ENCODE measurements around the gene LPP. TPM values are rescaled to one million over a fixed set of nuclear protein-coding genes. Genes with fewer than 3 reads are reported as not detected.
"Not testable (repeated sequence)": the region's sequence is repeated elsewhere in the genome, so short reads cannot be mapped to it uniquely, and the experiment has no call there.

LPP gene
- total RNA-seq, 1 experiment from 2014 or later: 264 TPM

DNA sequence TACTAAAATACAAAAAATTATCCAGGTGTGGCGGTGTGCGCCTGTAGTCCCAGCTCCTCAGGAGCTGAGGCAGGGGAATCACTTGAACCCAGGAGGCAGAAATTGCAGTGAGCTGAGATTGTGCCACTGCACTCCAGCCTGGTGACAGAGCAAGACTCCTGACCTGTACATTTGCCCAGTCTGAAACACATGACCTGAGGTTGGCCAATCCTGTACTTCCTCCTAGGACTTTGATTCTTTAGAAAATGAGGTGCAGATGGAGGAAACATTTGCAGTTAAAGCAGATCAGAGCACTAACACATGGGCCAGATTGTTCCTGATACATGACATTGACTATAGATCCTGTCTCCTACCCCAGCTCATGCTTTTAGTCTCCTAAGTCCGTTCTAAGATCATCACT, 28.9 kb upstream of the LPP start:
- no peaks in the 10 kb centered on the region for H3K9me3 Mint-ChIP-seq (ENCODE audit: low read depth, unreplicated experiment)
- H3K27ac Mint-ChIP-seq (ENCODE audit: unreplicated experiment): no peak overlapping the region
- BruUV-seq (replicated peaks): no TSS peak
- CTCF ChIA-PET: no interaction called here
- no peaks in the 10 kb centered on the region for H3K36me3 Mint-ChIP-seq (ENCODE audit: insufficient read depth, unreplicated experiment)
- peaks cover 54% of the 10 kb centered on the region for H3K4me1 Mint-ChIP-seq (ENCODE audit: low read depth, unreplicated experiment)
- DNase-seq: no peak
- TF ChIP-seq, protein P1, sequence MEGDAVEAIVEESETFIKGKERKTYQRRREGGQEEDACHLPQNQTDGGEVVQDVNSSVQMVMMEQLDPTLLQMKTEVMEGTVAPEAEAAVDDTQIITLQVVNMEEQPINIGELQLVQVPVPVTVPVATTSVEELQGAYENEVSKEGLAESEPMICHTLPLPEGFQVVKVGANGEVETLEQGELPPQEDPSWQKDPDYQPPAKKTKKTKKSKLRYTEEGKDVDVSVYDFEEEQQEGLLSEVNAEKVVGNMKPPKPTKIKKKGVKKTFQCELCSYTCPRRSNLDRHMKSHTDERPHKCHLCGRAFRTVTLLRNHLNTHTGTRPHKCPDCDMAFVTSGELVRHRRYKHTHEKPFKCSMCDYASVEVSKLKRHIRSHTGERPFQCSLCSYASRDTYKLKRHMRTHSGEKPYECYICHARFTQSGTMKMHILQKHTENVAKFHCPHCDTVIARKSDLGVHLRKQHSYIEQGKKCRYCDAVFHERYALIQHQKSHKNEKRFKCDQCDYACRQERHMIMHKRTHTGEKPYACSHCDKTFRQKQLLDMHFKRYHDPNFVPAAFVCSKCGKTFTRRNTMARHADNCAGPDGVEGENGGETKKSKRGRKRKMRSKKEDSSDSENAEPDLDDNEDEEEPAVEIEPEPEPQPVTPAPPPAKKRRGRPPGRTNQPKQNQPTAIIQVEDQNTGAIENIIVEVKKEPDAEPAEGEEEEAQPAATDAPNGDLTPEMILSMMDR (IDR thresholded peaks at IDR 0.05; ENCODE audit: unreplicated experiment): no peak
- intact Hi-C loops (cut with micrococcal nuclease; ENCODE audit: unreplicated experiment): loop anchor here (10.0 kb wide), 1 partner anchor 380 kb away; the partner anchor contains the start of gene BCL6
- H3K4me3 Mint-ChIP-seq (ENCODE audit: low read depth, unreplicated experiment): no peak overlapping the region
- no peaks in the 10 kb centered on the region for H3K27me3 Mint-ChIP-seq (ENCODE audit: unreplicated experiment)

DNA sequence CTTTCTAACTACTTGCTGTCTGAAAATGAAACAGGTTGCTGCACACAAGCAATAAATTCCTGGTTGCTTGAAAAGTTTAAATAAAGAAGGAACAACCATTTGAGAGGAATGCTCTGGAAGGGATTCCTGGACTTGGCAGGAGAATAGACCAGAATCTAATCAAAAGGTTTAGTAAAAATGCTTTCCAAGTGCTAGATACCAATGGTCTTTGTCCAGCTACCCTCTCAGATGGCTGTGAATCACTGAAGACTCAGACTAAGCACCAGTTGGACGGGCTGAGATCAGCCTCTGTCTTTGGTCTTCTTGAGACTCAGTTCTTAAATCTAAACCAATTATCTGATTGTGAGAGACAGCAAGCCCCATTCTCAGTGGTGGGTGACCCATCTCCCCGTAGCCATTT, 27.7 kb upstream of the LPP start:
- CTCF ChIA-PET: interaction anchor here (1.7 to 2.1 kb wide), 2 partner anchors 26 to 381 kb away, joined by 6 read pairs; partner anchors contain the start of gene BCL6
- intact Hi-C loops (cut with micrococcal nuclease; ENCODE audit: unreplicated experiment): loop anchor here (10.0 kb wide), 1 partner anchor 381 kb away; the partner anchor contains the start of gene BCL6
- BruUV-seq (replicated peaks): no TSS peak

DNA sequence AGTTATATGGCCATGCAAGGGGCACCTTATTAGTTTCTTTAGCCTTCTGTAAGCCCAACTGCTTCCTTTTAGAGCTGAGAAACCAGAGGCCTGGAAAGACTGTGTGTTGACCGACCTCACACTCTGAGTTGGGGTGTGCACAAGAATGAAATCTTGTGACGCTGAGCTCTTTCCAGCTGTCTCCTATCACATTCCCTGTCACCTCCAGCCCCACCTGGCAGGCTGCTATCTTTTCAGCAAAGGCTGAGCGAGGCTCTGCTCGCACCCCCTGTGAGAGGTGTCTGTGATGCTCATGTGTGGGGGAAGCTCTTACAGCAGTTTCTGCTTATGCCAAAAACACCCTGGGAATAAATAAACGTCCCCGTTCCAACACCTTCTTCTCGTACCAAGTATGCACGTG, 27.0 kb upstream of the LPP start:
- CTCF ChIA-PET: interaction anchor here (0.6 to 2.1 kb wide), 3 partner anchors 25 to 381 kb away, joined by 4 to 6 read pairs (median 6); partner anchors contain the start of gene BCL6
- no TSS peak for BruUV-seq (replicated peaks)
- no peak for DNase-seq
- Mint-ChIP-seq H3K27ac (ENCODE audit: unreplicated experiment) (no peak overlapping the region), H3K4me1 (ENCODE audit: low read depth, unreplicated experiment) (peaks cover 59% of the 10 kb centered on the region), H3K36me3 (ENCODE audit: insufficient read depth, unreplicated experiment) (no peaks in the 10 kb centered on the region), H3K4me3 (ENCODE audit: low read depth, unreplicated experiment) (no peak overlapping the region), H3K27me3 (ENCODE audit: unreplicated experiment) (no peaks in the 10 kb centered on the region), H3K9me3 (ENCODE audit: low read depth, unreplicated experiment) (no peaks in the 10 kb centered on the region)
- TF ChIP-seq, protein P1 (IDR thresholded peaks at IDR 0.05; ENCODE audit: unreplicated experiment): no peak
- intact Hi-C loops (cut with micrococcal nuclease; ENCODE audit: unreplicated experiment): loop anchor here (10.0 kb wide), 1 partner anchor 382 kb away; the partner anchor contains the start of gene BCL6

More for the DNA sequence above, 27.7 kb upstream of the LPP start:
- Mint-ChIP-seq H3K4me1 (ENCODE audit: low read depth, unreplicated experiment) (peaks cover 57% of the 10 kb centered on the region), H3K27ac (ENCODE audit: unreplicated experiment) (no peak overlapping the region), H3K27me3 (ENCODE audit: unreplicated experiment) (no peaks in the 10 kb centered on the region), H3K4me3 (ENCODE audit: low read depth, unreplicated experiment) (no peak overlapping the region), H3K36me3 (ENCODE audit: insufficient read depth, unreplicated experiment) (no peaks in the 10 kb centered on the region), H3K9me3 (ENCODE audit: low read depth, unreplicated experiment) (no peaks in the 10 kb centered on the region)
- TF ChIP-seq, protein P1 (IDR thresholded peaks at IDR 0.05; ENCODE audit: unreplicated experiment): no peak
- DNase-seq: no peak

DNA sequence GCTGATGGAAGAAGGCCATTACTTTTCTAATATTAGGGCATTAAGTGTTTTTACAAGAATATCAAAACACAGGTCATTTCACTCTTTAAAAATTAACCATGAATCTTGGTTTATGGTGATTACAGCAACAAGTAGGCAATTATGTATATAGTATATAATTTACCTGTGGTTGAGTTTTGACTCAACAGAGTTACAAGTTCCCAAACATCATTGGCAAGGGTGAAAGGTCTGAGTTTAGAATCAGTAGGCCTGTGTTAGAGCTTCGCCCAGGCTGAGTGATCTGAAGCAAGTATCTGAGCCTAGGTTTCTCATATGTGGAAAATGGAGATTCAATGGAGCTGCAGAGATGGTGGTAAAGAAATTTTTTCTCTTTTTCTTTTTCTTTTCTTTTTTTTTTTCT, 25.1 kb upstream of the LPP start:
- DNase-seq: no peak
- BruUV-seq (replicated peaks): no TSS peak
- no peak overlapping the region for H3K27ac Mint-ChIP-seq (ENCODE audit: unreplicated experiment)
- H3K36me3 Mint-ChIP-seq (ENCODE audit: insufficient read depth, unreplicated experiment): no peaks in the 10 kb centered on the region
- TF ChIP-seq, protein P1 (IDR thresholded peaks at IDR 0.05; ENCODE audit: unreplicated experiment): no peak
- CTCF ChIA-PET: interaction anchor here (0.7 to 1.3 kb wide), 2 partner anchors 23 to 35 kb away, joined by 3 read pairs; no protein-coding TSS in a partner anchor
- no peaks in the 10 kb centered on the region for H3K9me3 Mint-ChIP-seq (ENCODE audit: low read depth, unreplicated experiment)
- no peak overlapping the region for H3K4me3 Mint-ChIP-seq (ENCODE audit: low read depth, unreplicated experiment)
- intact Hi-C loops (cut with micrococcal nuclease; ENCODE audit: unreplicated experiment): loop anchor here (10.0 kb wide), 1 partner anchor 384 kb away; the partner anchor contains the start of gene BCL6
- peaks cover 39% of the 10 kb centered on the region for H3K4me1 Mint-ChIP-seq (ENCODE audit: low read depth, unreplicated experiment)
- H3K27me3 Mint-ChIP-seq (ENCODE audit: unreplicated experiment): no peaks in the 10 kb centered on the region

DNA sequence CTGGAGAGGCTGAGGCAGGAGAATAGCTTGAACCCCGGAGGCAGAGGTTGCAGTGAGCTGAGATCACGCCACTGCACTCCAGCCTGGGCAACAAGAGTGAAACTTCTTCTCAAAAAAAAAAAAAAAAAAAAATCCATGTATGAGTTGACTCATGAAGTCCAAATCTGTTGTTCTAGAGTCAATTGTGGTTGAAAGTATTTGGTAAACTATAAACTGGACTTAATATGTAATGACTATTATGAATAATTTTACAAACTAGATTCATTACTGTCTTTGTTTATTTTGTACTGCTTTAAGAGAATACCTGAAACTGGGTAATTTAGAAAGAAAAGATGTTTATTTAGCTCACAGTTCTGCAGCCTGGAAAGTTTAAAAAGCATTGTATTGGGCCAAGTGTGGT, 22.9 kb upstream of the LPP start:
- H3K27me3 Mint-ChIP-seq (ENCODE audit: unreplicated experiment); H3K4me3 Mint-ChIP-seq (ENCODE audit: low read depth, unreplicated experiment); BruUV-seq (replicated peaks); DNase-seq; H3K9me3 Mint-ChIP-seq (ENCODE audit: low read depth, unreplicated experiment); H3K27ac Mint-ChIP-seq (ENCODE audit: unreplicated experiment); H3K36me3 Mint-ChIP-seq (ENCODE audit: insufficient read depth, unreplicated experiment); intact Hi-C loops (cut with micrococcal nuclease; ENCODE audit: unreplicated experiment): not testable (repeated sequence)
- H3K4me1 Mint-ChIP-seq (ENCODE audit: low read depth, unreplicated experiment): peaks cover 25% of the 10 kb centered on the region
- CTCF ChIA-PET: interaction anchor here (0.6 to 1.0 kb wide), 3 partner anchors 88 to 380 kb away, joined by 3 to 4 read pairs (median 3); no protein-coding TSS in a partner anchor
